Measurements from ENCODE around the gene MAPK4. TPM values are rescaled to one million over a fixed set of nuclear protein-coding genes. Genes with fewer than 3 reads are reported as not detected.
"Not testable (repeated sequence)": the region's sequence is repeated elsewhere in the genome, so short reads cannot be mapped to it uniquely, and the experiment has no call there.

Gene MAPK4
- total RNA-seq, 1 donor from 2014 or later, result 16.3 TPM

- TF ChIP-seq CTCF (IDR thresholded peaks at IDR 0.05; ENCODE audit: unreplicated experiment), result no peak
- Mint-ChIP-seq H3K36me3 (ENCODE audit: insufficient read depth) (no peaks in the 10 kb centered on the region), H3K4me1 (ENCODE audit: low read depth) (peaks cover 7% of the 10 kb centered on the region), H3K27me3 (no peaks in the 10 kb centered on the region), H3K27ac (no peak overlapping the region), H3K9me3 (ENCODE audit: low read depth) (no peaks in the 10 kb centered on the region), H3K4me3 (ENCODE audit: low read depth) (no peak overlapping the region)
- no peak for DNase-seq (ENCODE audit: low spot score, unreplicated experiment)
Measured at GRCh38 chr18:50704357-50704940, 144.6 kb downstream of the MAPK4 start.

- Mint-ChIP-seq H3K36me3 (ENCODE audit: insufficient read depth) (no peaks in the 10 kb centered on the region), H3K27ac (no peak overlapping the region), H3K4me3 (ENCODE audit: low read depth) (no peak overlapping the region), H3K9me3 (ENCODE audit: low read depth) (no peaks in the 10 kb centered on the region), H3K4me1 (ENCODE audit: low read depth) (peaks cover 7% of the 10 kb centered on the region), H3K27me3 (no peaks in the 10 kb centered on the region)
- no peak for DNase-seq (ENCODE audit: low spot score, unreplicated experiment)
- TF ChIP-seq CTCF (IDR thresholded peaks at IDR 0.05; ENCODE audit: unreplicated experiment), result no peak
Measured at GRCh38 chr18:50706199-50706598, 146.3 kb downstream of the MAPK4 start.

- DNase-seq (ENCODE audit: low spot score, unreplicated experiment), result no peak
- no peaks in the 10 kb centered on the region for H3K36me3 Mint-ChIP-seq (ENCODE audit: insufficient read depth)
- no peak overlapping the region for H3K27ac Mint-ChIP-seq
Measured at GRCh38 chr18:50706651-50707050, 146.8 kb downstream of the MAPK4 start.

GRCh38 chr18:50707297-50707696 lies 147.4 kb downstream of the MAPK4 start:
- DNase-seq (ENCODE audit: low spot score, unreplicated experiment); H3K4me1 Mint-ChIP-seq (ENCODE audit: low read depth); H3K4me3 Mint-ChIP-seq (ENCODE audit: low read depth); H3K27ac Mint-ChIP-seq; H3K36me3 Mint-ChIP-seq (ENCODE audit: insufficient read depth); H3K27me3 Mint-ChIP-seq; H3K9me3 Mint-ChIP-seq (ENCODE audit: low read depth): not testable (repeated sequence)

More at GRCh38 chr18:50706651-50707050, 146.8 kb downstream of the MAPK4 start:
- TF ChIP-seq CTCF (IDR thresholded peaks at IDR 0.05; ENCODE audit: unreplicated experiment), result no peak
- Mint-ChIP-seq H3K27me3 (no peaks in the 10 kb centered on the region), H3K9me3 (ENCODE audit: low read depth) (no peaks in the 10 kb centered on the region), H3K4me3 (ENCODE audit: low read depth) (no peak overlapping the region), H3K4me1 (ENCODE audit: low read depth) (peaks cover 7% of the 10 kb centered on the region)

- no peak overlapping the region for H3K4me3 Mint-ChIP-seq (ENCODE audit: low read depth)
- H3K36me3 Mint-ChIP-seq (ENCODE audit: insufficient read depth), result no peaks in the 10 kb centered on the region
- DNase-seq (ENCODE audit: low spot score, unreplicated experiment), result no peak
- no peaks in the 10 kb centered on the region for H3K9me3 Mint-ChIP-seq (ENCODE audit: low read depth)
- TF ChIP-seq CTCF (IDR thresholded peaks at IDR 0.05; ENCODE audit: unreplicated experiment), result no peak
- H3K27me3 Mint-ChIP-seq, result no peaks in the 10 kb centered on the region
- H3K27ac Mint-ChIP-seq, result no peak overlapping the region
- peaks cover 7% of the 10 kb centered on the region for H3K4me1 Mint-ChIP-seq (ENCODE audit: low read depth)
Measured at GRCh38 chr18:50707855-50708469, 148.1 kb downstream of the MAPK4 start.

GRCh38 chr18:50709193-50709592 lies 149.3 kb downstream of the MAPK4 start:
- DNase-seq (ENCODE audit: low spot score, unreplicated experiment), result no peak
- H3K9me3 Mint-ChIP-seq (ENCODE audit: low read depth), result no peaks in the 10 kb centered on the region
- H3K36me3 Mint-ChIP-seq (ENCODE audit: insufficient read depth), result peaks cover 2% of the 10 kb centered on the region
- peaks cover 7% of the 10 kb centered on the region for H3K4me1 Mint-ChIP-seq (ENCODE audit: low read depth)
- H3K27me3 Mint-ChIP-seq, result no peaks in the 10 kb centered on the region
- H3K27ac Mint-ChIP-seq, result no peak overlapping the region
- H3K4me3 Mint-ChIP-seq (ENCODE audit: low read depth), result no peak overlapping the region
- TF ChIP-seq CTCF (IDR thresholded peaks at IDR 0.05; ENCODE audit: unreplicated experiment), result peak; percentile 15

Measured in progenitor cell of endocrine pancreas (in vitro differentiated cells).